Measurements from ENCODE around the gene ARHGAP33.

ARHGAP33 gene

DNA sequence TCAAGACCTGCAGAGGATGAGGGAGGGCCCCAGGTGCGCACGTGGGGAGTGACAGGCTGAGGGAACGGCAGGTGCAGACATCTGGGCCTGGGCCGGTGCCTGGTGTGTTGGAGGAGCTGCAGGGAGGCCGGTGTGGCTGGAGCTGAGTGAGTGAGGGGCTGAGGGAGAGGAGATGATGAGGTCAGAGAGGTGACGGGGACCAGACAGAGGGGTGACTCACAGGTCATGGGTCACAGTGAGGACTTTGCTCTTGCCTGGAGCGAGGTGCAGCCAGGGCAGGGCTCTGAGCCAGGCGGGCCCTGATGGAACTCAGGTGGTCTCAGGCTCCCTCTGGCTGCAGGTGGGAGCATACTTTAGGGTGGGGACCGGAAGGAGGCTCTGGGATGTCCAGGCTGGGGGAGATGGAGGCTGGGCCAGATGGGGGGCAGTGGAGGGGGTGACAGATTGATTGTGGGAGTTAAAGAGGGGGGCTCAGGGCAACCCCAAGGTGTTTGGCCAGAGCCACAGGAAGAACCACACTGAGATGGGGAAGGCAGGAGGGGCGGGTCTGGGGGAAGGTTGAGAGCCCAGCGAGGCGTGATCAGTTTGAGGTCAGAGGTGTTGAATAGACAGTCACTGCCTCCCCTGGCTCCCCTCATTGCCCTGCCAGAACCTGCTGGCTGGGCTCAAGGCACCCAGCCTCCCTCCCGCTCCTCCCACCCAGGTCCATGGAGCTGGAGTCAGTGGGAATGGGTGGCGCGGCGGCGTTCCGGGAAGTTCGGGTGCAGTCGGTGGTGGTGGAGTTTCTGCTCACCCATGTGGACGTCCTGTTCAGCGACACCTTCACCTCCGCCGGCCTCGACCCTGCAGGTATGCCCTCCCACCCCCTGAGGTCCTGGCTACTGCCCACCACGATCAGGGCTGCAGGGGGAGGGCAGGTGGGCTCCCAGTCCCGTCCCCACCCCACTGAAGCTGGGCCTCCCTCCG lies 8.4 kb downstream of the ARHGAP33 start:
- TF ChIP-seq TAF1 (IDR thresholded peaks at IDR 0.05; ENCODE audit: borderline replicate concordance, insufficient read depth, low read length), result no peak
- TF ChIP-seq, protein P1, sequence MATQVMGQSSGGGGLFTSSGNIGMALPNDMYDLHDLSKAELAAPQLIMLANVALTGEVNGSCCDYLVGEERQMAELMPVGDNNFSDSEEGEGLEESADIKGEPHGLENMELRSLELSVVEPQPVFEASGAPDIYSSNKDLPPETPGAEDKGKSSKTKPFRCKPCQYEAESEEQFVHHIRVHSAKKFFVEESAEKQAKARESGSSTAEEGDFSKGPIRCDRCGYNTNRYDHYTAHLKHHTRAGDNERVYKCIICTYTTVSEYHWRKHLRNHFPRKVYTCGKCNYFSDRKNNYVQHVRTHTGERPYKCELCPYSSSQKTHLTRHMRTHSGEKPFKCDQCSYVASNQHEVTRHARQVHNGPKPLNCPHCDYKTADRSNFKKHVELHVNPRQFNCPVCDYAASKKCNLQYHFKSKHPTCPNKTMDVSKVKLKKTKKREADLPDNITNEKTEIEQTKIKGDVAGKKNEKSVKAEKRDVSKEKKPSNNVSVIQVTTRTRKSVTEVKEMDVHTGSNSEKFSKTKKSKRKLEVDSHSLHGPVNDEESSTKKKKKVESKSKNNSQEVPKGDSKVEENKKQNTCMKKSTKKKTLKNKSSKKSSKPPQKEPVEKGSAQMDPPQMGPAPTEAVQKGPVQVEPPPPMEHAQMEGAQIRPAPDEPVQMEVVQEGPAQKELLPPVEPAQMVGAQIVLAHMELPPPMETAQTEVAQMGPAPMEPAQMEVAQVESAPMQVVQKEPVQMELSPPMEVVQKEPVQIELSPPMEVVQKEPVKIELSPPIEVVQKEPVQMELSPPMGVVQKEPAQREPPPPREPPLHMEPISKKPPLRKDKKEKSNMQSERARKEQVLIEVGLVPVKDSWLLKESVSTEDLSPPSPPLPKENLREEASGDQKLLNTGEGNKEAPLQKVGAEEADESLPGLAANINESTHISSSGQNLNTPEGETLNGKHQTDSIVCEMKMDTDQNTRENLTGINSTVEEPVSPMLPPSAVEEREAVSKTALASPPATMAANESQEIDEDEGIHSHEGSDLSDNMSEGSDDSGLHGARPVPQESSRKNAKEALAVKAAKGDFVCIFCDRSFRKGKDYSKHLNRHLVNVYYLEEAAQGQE (IDR thresholded peaks at IDR 0.05; ENCODE audit: insufficient read depth in 1 of 2, low read depth in 2 of 2, low read length in 2 of 2), result no peak
- TF ChIP-seq POLR2AphosphoS5 (IDR thresholded peaks at IDR 0.05; ENCODE audit: low read depth, low read length), result no peak

DNA sequence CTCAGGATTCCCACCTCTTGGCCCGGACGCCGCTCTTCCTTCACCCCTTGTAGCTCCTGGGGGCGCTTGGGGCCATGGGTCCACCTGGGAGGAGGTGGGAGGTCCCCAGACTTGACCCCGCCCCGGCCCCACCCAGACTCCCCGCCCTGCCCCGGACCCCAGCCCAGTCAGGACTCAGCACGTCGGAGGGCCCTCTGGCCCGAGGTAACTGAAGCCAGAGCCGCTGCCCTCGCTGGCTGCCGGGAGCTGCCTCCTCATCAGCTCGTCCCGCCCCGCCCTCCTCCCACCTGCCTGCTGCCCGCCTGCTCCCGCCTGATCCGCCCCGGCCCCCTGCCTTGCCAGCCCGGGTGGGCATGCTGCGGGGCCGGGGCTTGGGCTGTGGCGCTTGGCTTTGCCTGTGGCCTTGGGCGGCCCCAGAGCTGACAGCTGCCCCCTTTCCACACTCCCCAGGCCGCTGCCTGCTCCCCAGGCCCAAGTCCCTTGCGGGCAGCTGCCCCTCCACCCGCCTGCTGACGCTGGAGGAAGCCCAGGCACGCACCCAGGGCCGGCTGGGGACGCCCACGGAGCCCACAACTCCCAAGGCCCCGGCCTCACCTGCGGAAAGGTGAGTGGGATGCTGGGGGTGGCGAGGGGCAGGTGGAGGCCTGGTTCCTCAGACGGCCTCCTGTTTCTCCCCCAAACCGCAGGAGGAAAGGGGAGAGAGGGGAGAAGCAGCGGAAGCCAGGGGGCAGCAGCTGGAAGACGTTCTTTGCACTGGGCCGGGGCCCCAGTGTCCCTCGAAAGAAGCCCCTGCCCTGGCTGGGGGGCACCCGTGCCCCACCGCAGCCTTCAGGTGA lies 9.4 kb downstream of the ARHGAP33 start:
- TF ChIP-seq FOXP2 (optimal IDR thresholded peaks at IDR 0.05; ENCODE audit: borderline replicate concordance, extremely low read depth, extremely low read length, insufficient read depth) (no peak), SIN3A (IDR thresholded peaks at IDR 0.05; ENCODE audit: borderline replicate concordance, insufficient read depth, low read length) (no peak), TAF1 (IDR thresholded peaks at IDR 0.05; ENCODE audit: borderline replicate concordance, insufficient read depth, low read length) (no peak), POLR2AphosphoS5 (IDR thresholded peaks at IDR 0.05; ENCODE audit: low read depth, low read length) (no peak)
- TF ChIP-seq, protein P1 (IDR thresholded peaks at IDR 0.05; ENCODE audit: insufficient read depth in 1 of 2, low read depth in 2 of 2, low read length in 2 of 2), result no peak

DNA sequence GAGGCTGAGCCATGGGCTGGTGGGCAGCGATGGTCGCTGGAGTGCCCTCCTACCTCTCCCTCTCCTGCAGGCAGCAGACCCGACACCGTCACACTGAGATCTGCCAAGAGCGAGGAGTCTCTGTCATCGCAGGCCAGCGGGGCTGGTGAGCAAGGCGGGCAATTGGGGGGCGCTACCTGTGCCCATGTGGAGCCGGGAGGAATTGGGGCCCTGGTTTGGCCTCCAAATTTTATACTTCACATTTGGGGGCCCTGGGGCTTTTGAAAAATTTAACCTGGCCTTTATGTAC lies 9.9 kb downstream of the ARHGAP33 start:
- TF ChIP-seq POLR2AphosphoS5 (IDR thresholded peaks at IDR 0.05; ENCODE audit: low read depth, low read length) (no peak), FOXP2 (optimal IDR thresholded peaks at IDR 0.05; ENCODE audit: borderline replicate concordance, extremely low read depth, extremely low read length, insufficient read depth) (no peak), SIN3A (IDR thresholded peaks at IDR 0.05; ENCODE audit: borderline replicate concordance, insufficient read depth, low read length) (no peak), TAF1 (IDR thresholded peaks at IDR 0.05; ENCODE audit: borderline replicate concordance, insufficient read depth, low read length) (no peak)
- TF ChIP-seq, protein P1 (IDR thresholded peaks at IDR 0.05; ENCODE audit: insufficient read depth in 1 of 2, low read depth in 2 of 2, low read length in 2 of 2), result no peak

DNA sequence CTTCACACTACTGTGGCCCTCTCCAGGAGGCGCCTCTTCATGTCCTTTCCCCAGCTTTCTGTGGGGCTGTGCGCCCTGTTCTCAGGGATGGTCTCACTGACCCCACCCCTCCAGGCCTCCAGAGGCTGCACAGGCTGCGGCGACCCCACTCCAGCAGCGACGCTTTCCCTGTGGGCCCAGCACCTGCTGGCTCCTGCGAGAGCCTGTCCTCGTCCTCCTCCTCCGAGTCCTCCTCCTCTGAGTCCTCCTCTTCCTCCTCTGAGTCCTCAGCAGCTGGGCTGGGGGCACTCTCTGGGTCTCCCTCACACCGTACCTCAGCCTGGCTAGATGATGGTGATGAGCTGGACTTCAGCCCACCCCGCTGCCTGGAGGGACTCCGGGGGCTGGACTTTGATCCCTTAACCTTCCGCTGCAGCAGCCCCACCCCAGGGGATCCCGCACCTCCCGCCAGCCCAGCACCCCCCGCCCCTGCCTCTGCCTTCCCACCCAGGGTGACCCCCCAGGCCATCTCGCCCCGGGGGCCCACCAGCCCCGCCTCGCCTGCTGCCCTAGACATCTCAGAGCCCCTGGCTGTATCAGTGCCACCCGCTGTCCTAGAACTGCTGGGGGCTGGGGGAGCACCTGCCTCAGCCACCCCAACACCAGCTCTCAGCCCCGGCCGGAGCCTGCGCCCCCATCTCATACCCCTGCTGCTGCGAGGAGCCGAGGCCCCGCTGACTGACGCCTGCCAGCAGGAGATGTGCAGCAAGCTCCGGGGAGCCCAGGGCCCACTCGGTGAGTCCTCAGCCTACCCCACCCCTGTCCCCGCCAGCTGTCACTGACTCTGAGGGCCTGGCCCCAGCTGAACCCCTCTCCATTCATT lies 11.2 kb downstream of the ARHGAP33 start:
- TF ChIP-seq POLR2AphosphoS5 (IDR thresholded peaks at IDR 0.05; ENCODE audit: low read depth, low read length) (no peak), FOXP2 (optimal IDR thresholded peaks at IDR 0.05; ENCODE audit: borderline replicate concordance, extremely low read depth, extremely low read length, insufficient read depth) (no peak), SIN3A (IDR thresholded peaks at IDR 0.05; ENCODE audit: borderline replicate concordance, insufficient read depth, low read length) (no peak), TAF1 (IDR thresholded peaks at IDR 0.05; ENCODE audit: borderline replicate concordance, insufficient read depth, low read length) (no peak)
- TF ChIP-seq, protein P1 (IDR thresholded peaks at IDR 0.05; ENCODE audit: insufficient read depth in 1 of 2, low read depth in 2 of 2, low read length in 2 of 2), result no peak

All from PFSK-1 (cell line).